Fibroblast of skin of right biceps (primary cell): ENCODE results near the gene ADAMTS15.

ENCODE experiments used
- DNase-seq: peaks from one replicate; pipeline ENCODE4 v3.0.0-alpha.2; 2013

ADAMTS15 gene

DNA sequence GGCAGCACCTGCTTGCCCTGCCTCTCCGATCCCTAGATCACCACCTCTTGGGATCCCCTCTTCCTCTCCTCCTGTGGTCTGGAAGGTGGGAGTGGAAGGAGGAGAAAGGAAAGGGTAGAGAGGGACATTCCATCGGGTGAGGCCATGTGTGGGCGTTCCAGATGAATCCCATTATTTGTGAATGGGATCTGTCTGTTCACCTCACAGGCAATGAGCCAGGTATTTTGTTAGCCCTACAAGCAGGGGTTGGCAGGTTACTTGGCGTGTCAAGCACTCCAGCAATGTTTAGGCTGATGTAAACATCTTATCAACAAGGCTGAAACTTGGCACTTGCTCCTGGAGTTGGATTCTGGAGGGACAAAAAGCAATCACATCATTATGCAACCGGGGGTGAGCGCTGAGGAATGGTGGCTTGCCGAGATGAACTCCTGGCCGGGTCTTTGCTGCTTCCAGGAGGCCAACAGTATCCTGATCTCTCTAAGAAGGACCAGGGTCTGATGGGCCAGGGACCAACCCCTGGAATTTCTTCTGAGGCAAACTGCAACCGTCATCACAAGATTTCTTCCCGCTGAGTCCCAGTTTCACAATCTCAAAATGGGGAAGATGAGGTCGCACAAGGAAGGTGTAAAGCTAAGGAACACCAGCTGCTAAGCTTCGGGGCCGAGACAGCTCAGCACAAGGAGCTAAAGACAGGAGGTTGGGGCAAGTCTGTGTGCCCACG, 27.8 kb upstream of the ADAMTS15 start:
- DNase-seq: no peak

DNA sequence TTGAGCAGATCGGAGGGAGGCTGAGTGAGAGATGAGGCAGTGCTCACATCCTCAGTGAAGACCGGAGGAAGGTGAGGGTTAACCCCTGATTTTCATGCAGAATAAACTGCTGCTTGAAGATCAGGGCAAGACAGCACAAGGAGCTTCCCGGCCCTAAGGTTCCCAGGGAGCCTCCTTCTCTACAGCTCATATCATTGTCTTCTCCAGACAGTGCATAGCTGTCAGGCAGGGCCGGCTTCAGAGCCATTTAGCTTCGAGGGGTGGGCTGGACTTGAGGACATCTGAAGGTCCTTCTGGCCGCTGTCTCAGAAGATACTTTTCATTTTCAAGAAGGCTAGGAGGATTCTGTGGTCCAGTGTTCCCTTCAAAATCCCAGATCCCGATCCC, 27.3 kb upstream of the ADAMTS15 start:
- DNase-seq: no peak

DNA sequence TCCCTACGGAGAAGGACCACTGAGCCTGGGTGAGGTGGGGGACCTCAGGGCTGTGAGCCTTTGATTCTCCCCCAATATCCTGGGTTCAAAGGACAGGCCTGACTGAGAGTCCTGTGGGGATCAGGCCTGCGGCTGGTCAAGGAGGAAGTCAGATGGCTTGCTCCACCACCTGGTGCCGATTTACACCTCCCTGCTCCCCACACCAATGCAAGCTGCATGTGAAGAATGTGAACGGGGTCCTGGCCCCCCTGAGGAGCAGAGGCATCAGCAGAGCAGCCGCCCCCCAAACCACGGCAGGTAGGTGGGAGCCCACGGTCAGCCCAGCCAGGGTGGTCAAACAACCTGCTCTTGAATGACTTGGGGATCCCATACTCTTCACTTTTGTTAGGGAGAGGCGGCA, 26.7 kb upstream of the ADAMTS15 start:
- no peak for DNase-seq

DNA sequence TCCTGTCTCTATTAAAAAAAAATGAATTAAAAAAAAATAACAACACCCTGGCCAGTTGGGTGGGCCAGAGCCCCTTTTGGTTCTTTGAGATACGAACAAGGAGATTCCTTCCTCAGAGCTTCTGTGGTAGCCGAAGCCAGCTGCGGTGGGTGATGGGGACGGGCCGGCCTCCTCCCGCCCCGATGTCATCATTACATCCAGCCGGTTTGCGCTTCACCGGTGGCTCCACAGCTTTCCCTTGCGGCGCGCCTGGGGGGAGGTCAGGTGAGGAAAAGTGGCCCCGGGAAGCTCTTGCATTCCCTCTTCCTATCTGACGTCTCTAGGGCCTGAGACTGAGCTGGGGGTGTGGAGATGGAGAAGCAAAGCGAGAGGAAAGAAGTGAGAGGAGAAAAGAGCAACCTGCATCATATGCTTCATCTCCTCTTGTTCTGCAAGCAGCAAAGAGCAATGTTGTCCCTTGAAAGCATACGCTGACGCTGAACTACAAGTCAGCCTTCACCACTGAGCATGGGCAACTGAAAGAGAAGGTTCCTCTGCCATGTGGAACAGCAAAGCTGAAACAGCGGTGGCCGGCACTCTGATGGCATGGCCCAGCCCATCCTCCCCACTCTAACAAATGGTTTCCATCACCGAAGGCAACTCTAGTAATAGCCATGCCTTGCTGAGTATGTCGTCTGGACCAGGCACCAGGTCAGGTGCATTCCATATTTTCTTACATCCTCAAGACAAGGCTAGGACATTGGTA, 26.0 kb upstream of the ADAMTS15 start:
- no peak for DNase-seq

DNA sequence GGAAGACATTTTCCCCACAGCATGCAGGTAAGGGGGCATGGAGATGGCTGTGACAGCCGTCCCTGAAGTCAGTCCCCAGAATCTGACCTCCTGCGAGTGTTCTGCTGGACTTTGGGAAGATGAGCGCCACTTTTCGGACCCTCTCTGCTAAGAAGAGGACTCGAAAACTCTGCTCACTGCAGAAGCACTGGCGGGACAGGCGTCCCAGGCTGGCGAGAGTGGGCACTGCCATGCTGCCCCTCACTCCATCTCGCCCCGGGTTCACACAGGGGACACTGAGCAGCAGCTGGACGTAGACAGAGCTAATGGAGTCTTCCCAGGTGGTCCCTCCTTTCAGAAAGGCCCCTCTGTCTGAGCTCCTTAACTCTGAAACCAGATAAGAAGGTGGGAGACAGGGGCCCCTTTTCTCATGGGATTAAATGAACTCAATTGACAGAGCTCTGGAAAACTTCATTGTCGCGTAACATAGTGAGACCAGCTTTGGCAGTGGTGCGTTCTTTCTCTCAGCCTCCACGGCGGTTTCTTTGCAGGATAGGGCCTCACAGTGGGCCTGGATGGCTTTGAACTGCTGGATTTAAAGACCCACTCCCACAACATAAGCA, 24.8 kb upstream of the ADAMTS15 start:
- no peak for DNase-seq

DNA sequence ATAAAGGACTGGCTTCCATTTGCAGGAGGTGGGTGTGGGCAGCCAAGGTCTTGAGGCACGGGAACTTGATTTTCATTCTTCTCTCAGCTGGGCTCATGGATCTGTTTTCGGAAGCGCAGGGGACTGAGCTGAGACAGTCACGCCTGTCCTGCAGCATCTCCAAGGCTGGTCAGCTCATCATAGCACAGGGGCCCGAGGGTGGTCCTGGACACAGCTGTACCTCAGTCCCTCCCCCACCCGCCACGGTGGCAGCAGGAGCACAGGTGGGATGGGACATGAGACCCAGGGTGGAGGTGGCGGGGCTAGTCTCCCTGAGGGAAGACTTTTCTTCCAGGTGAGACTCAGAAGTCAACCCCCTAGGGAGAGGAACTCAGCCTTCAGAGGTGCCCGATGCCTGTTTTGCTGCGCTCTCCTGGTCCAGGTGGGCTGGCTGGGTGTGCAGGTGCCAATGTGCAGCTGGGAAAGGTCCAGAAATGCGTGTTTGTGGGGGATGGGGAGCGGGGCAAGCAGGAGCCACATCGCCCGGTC, 23.8 kb upstream of the ADAMTS15 start:
- DNase-seq: no peak

DNA sequence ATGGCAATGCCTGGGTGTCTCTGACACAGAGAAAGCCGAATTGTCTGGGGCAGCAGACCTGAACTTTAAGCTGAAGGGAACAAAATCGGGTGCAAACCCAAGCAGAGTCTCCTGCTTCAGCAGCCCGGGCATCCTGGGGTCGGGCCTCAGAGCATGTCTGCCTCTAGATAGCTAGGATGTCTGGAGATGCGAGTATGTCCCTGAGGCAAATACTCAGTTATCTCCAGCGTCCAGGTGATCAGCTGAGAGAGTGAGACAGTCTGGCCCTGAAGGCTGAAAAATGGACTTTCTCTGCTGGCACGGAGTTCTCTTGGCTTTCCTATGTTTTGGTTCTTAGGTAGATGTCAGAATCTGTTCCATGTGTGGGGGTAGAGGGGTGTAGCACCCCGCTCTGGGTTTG, 23.3 kb upstream of the ADAMTS15 start:
- no peak for DNase-seq

DNA sequence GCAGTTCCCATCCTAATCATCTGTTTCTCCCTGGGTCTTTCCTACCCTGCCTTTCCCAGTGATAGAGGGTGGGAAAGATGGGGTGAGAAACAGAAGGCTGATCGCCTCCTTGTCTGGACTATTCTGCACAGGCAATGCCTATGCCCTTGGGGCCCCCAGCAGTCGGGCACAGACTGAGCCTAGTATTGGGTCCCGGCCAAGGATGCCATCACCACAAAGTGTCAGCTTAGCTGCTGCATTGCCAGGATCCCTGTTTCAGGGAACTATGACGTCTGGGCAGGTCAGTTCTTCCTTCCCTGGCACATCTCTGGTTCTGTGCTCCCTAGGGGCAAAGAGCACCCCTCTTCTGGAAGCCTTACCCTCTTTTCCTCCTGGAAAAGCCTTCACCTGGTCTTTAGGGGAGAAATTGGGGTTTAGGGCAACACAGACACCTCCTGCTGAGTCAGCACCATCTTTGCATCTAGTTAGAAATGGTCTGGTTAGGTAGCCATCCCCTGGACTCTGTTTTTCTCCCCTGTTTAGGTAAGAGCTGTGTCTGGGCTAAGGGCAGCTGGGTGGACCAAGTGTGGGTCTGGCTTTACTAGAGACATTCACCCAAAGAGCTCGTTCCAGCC, 22.1 kb upstream of the ADAMTS15 start:
- DNase-seq: no peak

DNA sequence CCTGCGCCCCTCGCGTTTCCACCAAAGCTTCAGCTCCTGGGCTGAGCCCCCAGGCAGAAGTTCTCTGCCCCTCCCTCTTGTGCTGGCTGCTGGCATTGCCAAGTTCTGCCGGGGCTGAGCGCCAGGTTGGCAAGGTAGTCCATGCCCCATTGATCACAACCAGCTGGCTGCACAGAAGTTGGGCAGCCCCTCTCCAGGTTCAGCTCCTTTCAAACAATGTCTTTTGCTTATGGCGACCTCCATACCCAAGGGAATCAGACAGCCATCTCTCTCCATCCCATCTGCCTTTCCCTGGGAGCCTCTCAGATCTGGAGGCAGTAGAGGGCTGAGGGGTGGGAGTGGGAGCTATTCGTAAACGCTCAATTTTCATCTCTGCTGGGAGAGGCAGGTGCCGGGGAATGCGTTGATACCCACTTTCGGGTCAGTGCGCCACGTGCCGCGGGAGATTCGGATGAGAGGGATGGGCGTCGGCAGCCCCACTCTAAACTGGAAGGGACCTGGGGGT, 21.6 kb upstream of the ADAMTS15 start:
- DNase-seq: no peak

DNA sequence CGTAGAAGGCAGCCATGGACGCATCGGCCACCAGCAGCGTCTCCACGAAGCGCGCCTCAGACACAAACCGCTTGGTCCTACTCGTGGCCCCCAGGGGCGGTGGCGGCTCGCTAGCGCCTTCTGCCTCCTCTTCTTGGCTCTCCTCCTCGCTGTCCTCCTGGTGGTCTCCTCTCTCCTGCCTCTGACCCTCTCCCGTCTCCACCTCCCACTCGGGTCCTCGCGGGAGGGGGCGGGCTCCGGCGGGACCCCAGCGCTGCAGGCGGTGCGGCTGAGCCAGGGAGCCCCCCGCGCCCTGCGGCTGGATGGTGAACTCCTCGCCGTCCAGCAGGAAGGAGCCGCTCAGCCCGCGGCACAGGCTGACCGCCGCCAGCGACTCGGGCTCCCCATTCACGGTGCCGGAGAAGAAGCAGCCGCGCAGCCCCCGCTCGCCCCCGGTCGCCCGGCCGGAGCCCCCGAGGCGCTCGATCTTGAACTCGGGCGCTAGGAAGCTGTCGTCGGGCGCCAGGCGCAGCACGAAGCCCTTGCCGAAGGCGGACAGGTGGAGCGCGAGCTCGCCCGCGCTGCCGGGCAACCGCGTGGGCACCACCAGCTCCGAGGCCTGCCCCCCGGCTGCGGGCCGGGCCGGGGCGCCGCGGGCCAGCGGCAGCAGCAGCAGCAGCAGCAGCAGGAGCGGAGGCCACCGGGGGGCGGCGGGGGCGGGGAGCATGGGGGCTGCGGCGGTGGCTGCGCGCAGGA, 20.7 kb upstream of the ADAMTS15 start:
- DNase-seq: no peak

DNA sequence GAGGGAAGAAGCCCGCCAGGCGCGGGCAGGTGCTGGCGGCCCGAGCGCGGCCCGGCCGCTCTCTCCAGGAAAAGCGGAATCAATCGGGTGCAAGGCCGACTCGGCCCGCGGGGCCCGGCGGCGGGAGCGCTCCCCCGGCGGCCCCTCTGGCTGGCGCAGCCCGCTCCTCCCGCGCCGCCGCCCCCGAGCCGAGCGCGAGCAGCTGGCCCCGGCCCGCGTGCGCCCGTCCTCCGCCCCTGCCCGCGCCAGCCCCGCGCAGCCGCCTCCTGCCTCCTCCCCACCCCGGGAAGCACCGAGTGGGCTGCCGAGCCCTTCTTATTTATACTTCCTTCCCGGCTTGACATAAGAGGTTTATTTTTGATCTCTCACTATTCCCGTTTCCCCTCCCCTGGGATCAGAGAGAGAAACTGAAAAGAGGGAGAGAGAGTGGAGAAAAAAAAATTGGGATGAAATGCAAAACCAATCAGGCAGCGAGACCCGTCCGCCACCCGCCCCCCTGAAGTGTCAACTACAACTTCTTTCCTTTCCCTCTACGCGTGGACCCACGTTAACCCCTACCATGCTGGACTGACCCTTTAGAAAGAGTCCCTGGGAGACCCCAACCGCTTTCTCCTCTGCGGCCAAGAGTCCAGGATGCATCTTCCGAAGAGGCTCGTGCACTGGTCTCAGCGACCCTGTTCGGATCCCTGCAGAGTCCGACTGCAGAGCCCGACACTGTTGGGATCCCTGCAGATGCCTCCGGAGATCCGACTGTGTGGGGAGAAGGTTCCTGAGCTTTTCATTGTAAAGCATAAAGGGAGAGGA, 19.9 kb upstream of the ADAMTS15 start, which contains the start of gene ADAMTS8:
Gene ADAMTS8, minus strand, starts transcription at position 294 of the 804 bp plus-strand sequence. CDS start 323 bp downstream, outside the sequence.
- DNase-seq: no peak

DNA sequence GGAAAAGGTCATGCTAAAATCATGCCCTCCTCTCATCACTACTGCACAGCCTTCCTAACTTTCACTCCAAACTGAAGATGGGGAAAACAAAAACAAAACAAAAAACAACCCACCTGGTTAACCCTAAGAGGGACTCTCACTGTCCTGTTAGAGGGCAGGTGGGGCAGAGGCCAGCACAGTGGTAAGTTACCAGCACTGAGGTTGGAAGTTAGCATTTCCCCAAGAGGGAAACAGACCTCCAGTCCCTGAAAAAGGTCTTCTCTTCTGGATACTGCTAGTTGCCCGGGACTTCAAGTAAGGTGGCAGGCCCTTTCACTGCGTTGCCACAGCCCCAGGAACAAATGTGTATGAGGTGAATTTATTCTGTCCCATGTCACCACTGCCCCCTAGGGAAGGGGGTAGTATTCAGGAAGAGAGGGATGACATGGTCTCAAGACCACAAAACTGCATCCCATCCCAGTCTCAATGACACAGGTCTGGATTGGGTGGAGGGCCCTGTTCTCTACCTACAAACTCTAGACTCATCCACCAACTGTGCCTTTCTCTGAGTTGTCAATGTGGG, 19.2 kb upstream of the ADAMTS15 start:
- no peak for DNase-seq

DNA sequence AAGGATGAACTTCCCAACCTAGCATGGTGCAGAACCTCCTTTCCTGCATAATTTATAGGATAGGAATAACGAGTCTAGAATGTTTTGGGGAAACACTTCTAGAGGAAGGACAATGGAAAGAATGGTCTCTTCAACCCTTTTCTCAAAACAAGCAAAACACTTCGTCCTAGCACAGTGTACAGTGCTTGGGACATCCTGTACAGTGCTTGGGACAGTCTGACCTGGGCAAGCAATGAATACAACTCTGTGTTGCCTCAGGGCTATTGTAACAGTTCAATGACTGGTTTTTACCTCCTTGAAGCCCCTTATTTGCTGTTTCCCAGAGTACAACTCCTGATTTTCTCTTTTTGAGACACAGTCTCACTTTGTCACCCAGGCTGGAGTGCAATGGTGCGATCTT, 18.5 kb upstream of the ADAMTS15 start:
- DNase-seq: no peak

DNA sequence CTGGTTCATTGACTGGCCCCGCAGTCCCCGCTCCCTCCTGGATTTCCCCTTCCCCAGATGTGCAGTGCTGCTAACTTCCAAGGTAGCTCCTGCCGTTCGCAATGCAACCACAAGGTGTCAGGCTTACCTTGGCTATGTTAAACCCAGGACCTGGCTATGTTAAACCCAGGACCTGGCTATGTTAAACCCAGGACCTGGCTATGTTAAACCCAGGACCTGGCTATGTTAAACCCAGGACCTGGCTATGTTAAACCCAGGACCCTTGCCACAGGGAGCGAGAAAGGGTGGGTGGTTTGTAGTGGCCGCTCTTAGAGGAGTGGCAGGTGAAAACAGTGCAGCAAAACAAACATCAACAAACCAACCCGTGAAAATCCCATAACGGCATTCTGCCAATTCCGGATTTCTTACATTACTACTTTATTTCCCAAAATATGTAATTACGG, 17.1 kb upstream of the ADAMTS15 start:
- peak; percentile 57 for DNase-seq

DNA sequence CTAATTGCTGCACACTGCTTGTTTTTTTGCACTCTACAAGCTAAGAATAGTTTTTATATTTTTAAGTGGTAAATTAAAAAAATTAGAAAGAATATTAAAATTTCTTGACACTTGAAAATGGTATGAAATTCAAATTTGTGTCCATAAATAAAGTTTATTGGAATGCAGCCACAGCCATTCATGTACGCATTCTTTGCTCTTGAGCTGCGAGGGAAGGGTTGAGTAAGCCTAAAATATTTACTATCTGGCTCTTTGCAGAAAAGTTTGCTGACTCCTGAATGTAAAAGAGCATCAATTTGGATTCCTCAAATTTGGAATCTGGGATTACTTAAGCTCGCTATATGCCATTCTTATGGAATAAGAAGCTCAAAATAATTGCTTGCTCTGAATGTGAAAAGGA, 16.6 kb upstream of the ADAMTS15 start:
- peak; percentile 65 for DNase-seq

DNA sequence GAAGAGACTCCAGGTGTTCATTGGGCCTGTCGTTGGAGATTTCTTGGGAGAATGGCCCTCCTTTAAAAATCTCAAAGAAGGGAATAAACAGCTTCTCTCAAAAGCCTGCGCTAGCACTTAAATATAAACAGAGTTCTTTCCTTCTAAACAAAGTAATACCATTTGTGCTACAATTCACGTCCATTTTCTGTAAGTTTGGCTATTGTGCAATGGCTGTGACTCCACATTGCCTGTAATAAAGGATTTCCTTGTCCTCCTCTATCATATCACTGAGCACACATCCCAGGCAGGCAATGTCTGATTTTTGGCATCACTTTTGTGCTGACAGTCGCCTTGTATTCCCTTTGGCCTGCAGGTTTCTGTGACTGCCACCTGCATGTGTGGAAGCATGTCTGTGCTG, 15.1 kb upstream of the ADAMTS15 start:
- DNase-seq: no peak

DNA sequence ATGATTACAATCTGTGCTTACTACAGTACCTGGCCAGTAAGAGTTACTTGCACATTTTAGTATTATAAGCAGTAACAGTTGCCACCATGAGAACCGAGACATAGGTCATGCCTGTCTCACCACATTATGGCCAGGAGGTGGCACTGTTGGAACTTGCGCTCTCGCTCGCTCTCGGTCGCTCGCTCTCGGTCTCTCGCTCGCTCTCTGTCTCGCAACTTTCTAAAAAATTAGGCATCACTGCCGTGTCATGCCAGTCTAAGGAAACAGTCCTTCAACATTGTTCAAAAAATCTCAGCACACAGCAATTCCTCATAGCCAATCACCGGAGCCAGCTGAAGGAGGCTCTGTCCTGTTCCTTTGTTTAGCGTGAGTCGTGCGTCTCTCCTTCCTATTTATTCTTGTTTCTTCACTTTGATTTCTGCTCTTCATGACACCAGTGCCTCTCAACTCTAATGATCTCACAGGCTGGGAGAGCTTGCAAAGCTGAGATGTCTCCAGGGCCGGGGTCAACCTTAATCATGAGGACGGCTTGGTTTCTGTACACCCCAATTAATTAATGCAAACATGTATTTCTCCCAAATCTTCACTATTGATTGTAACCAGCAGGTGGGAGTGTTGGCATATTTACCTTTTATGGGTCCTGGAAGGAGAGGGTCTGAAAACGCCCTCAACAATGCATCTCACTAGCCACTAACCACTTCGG, 13.8 kb upstream of the ADAMTS15 start:
- DNase-seq: peak; percentile 82

DNA sequence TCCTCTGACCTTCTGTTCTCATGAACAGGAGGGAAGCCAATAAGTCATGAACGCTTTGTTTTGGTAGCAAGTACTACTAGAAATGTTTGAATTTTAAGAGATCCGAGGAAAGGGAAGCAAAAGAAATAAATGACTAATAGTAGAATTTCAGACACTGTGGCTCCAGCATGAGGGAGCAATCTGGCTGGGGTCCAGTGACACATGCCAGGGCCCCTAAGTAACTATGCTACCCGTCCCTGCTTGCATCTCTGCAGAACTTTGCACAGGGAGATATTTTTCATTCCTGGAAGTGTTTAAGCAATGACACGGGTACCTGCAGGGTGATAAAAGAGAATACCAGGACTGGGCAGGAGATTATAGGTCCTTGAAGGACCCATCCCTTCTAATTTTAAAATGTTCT, 12.8 kb upstream of the ADAMTS15 start:
- DNase-seq: peak; percentile 85

DNA sequence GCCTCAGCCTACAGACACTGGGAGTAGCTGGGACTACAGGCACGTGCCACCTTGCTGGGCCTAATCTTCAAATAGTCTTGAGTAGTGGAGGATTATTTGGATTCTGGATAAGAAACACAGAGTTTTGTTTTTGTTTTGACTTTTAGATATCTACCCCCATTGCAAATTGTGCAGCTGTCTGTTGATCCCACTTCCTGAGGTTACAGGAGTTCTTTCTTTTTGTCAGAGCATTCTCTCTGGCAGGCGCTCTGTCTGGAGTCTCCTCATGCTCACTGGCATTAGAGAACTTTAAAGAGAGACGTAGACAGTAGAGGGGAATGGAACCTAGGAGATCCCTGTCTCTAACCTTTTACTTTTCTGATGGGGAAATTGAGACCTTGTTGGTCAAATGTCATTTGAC, 12.3 kb upstream of the ADAMTS15 start:
- no peak for DNase-seq

DNA sequence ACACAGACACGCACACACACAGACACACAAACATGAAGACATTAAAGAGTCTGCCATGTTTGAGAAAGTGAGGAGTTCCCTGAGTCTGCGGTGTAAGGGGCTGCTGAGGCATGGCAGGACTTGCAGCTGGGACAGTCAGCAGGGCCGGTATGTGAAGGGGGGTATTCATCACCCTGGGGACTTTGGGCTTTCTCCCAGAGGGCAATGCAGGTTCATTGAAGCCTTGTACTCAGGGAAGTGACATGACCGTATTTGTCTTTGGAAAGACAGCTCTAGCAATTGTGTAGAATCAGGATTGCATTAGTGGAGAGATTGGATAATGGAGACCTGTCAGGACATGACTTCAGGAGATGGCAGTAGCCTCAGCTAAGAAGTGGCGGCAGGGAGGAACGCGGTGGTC, 10.6 kb upstream of the ADAMTS15 start:
- no peak for DNase-seq
